GM18511 (cell line): ENCODE data around the gene ANXA3.
A peak's percentile ranks its signal among the peaks of the same experiment; 100 is the strongest.
"Not testable (repeated sequence)": the region's sequence is repeated elsewhere in the genome, so short reads cannot be mapped to it uniquely, and the experiment has no call there.

Experiments
- ATAC-seq: cut with Tn5 transposase; IDR thresholded peaks from one replicate; pipeline ENCODE4 v1.9.1; 2021; ENCODE audit warnings: mild to moderate bottlenecking, moderate library complexity; ENCODE audit not compliant: unreplicated experiment

Gene ANXA3

GRCh38 chr4:78569306-78569821 is 17.8 kb downstream of the ANXA3 start:
- no peak for ATAC-seq

- ATAC-seq, result no peak
These were observed 18.5 kb downstream of the ANXA3 start for GRCh38 chr4:78570117-78570516.

DNA sequence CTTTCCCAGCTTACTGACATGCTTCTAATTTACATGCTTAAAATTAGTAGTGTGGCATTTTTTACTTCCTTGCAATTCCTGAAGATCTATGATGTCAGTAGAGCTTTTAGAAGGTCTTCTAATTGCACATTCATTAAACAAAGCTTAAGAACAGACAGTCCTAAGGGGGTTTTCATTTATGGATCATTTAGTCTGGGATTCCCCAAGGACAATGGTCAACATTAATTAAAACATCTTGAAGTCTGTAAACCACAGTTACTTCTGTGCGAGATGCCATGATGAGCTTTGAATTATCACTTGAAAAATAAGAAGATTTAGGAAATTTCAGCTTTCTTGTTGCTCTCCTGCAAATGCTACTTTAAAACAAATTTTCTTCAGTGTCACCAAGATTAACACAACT is 20.2 kb downstream of the ANXA3 start:
- no peak for ATAC-seq

DNA sequence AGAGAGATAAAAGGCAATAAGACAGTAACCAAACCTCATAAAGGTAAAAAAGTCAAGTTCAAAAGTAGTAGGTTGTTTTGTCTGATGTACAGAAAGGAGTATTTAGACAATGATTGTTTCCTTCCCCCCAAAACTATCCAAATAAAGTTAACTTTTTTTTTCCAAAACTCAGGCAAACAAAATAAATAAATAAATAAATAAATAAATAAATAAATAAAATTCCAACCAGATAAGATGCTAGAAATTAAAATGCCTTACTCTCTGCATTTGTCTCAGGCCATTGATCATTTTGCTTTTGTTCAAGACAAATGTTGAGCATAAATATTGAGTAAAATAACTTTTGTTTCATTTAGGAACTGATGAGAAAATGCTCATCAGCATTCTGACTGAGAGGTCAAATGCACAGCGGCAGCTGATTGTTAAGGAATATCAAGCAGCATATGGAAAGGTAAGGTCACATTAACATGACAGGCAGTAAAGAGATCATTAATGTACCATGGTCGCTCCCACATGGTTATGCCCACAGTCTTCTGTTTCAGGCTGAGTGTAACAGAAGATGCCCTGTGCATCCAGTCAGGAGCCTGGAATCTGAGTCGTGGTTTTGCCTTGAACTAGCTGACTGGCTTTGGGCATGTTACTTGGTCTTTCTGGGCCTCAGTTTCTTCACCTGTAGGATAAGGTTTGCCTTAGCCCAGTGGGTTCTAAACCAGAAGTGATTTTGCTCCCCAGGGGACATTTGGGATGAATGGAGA is 27.3 kb downstream of the ANXA3 start:
- no peak for ATAC-seq

GRCh38 chr4:78581618-78582017 is 30.0 kb downstream of the ANXA3 start:
- no peak for ATAC-seq

DNA sequence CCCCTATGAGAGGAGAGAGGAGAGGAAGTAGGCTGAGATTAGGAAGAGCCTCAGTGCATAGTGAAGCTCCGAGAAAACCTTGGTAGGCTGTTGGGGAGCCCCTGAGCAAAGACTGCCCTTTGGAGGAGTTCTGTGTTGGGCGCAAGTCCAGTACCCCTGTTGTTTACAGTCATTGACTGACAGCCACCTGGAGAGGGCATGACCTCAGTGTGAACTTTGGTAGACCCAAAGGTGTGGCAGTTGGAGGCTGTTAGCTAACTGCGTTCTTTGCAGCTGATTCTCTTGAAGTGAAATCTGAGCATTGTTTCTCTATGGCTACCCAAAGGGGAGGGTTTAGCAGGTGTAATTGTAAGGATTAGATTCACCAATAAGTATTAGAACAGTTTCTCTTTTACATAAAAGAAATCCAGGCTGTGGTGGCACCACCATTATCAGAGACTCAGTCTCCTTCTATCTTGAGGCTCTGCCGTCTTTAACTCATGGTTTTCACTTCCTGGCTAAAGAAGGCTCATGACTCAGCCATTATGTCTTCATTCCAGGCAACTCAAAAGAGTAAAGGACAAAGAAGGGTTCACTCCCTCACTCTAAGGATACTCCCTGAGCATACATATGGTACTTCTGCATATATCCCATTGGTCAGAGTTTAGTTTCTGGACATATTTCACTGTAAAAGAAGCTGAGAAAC is 33.4 kb downstream of the ANXA3 start:
- no peak for ATAC-seq

DNA sequence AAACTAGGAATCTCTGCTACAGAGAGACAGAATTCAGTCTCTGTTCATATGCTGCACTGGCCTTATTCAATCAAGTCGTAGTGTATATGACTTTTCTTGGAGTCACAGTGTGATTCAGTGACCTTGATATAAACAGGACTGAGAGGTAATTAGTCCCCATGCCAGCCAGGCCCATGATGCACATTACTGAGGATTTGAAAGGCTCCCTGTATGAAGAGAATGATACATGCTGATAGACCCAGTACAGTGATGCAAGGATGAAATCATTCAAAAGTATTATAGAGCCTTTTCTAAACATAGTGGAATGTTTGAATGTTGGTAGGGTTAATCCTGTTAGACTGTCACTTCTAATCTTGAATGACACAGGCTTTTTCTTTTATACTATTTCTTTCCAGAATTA is 34.1 kb downstream of the ANXA3 start:
- no peak for ATAC-seq

DNA sequence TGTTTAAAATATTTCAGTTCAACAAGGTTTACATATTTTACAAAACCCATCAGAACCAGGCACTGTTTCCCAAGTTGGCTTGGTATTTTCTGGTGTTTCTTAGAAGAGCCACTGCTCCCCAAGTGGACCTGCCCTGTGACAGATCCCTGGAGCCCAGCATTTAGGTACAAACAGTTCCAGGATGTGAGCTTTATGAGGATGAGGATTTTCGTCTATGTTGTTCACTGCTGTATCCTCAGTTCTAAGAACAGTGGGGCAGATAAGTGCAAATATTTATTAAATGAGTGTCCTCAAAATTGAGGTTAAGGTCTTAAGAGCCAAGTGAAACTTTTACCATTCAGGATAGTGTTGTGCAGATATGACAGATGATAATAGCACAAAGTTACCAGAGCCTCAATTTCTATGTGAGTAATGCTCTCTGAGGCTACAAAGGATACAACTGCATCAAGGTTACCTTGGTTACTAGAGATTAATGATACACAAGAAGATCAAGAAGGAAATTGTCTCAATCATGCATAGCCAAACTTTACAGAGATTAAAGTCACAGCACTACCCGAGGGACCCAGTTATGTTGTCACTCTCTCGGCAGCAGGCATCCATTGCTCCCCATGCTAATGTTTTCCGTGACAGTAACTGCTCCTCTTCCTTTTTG is 37.5 kb downstream of the ANXA3 start:
- ATAC-seq, result no peak

GRCh38 chr4:78591404-78591803 is 39.8 kb downstream of the ANXA3 start:
- ATAC-seq, result no peak

DNA sequence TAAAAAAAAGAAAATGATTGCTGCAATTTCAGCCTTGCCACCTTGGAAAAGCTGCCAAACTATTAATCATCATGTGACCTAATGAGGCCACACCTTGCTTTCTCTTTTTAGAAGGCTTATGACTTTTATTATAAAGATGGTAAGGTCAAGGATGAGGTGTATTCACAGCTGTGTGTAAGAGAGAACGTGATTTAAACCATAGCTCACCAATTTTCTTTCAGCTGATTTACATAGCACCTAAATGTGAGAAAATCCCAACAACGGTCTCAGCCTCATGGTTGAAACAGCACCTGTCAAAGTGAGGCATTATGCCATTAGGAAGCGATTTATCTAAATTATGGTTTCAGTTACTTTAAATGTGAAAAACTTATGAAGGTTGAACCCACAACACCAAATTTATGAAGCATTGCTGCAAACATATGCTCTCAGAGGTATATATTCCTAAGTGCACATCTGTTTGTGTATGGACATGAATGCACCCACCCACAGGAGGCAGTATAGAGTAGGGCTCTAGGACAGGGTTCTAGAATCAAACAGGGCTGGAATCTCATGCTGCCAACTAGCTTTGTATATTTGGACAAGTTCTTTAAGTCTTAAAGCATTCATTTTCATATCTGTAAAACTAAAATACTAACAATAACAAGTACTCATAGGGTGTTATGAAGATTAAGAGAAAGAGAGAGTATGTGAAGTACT is 40.7 kb downstream of the ANXA3 start:
- ATAC-seq, result no peak

GRCh38 chr4:78596111-78596742 is 44.7 kb downstream of the ANXA3 start:
- no peak for ATAC-seq

GRCh38 chr4:78598431-78598830 is 46.9 kb downstream of the ANXA3 start:
- ATAC-seq, result not testable (repeated sequence)

DNA sequence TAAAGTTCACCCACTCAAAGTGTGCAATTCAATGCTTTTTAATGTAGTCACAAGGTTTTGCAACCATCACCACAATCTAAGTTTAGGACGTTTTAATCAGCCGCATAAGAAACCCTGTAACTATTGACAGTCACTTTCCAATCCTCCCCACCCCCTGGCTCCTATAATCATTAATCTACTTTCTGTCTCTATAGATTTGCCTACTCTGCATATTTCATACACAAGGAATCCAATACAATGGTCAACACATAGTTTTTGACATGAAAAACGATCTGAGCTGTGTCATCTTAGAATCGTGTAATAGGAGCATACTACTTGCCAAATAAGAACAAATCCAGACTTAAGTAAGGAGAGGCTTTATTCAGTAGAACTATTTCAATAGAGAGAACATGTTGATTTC is 47.6 kb downstream of the ANXA3 start:
- ATAC-seq, result no peak

GRCh38 chr4:78599931-78600375 is 48.4 kb downstream of the ANXA3 start:
- no peak for ATAC-seq

GRCh38 chr4:78601013-78601412 is 49.4 kb downstream of the ANXA3 start:
- peak; percentile 87 for ATAC-seq

DNA sequence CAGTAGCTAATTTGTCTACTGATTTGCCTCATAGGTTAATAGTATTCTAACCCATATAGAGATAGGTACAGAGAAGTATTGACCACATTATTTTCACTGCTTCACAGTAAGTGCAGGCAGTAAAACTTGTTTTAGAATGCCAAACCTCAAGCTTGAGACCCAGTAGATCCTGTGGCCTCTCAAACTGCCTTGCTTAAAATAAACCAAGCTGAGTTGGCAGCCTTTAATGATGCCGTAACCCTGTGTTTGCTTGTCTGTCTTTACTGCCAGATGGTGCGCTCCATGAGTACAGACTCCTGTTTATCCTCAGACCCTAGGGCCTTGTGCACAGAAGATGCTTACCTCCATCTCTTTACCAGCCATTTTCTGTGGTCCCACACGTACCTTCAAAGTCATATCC is 50.8 kb downstream of the ANXA3 start:
- ATAC-seq, result no peak

DNA sequence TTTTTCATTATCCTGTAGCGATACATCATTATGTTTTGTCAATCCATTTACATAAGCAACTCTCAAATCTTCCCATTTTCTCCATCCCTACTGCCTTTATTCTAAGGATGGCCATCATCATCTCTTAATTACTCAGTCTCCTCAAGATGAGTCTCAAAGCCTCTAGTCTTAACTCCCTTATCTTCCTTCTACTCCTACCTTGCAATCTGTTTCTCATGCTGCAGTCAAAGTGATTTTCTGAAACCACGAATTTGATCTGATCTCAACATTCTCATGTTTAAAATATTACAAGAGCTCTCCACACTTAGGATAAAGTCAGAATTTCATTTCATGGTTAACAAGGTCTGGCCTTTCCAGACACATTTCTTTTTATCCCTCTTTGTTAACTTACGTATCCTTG is 51.8 kb downstream of the ANXA3 start:
- ATAC-seq, result no peak

DNA sequence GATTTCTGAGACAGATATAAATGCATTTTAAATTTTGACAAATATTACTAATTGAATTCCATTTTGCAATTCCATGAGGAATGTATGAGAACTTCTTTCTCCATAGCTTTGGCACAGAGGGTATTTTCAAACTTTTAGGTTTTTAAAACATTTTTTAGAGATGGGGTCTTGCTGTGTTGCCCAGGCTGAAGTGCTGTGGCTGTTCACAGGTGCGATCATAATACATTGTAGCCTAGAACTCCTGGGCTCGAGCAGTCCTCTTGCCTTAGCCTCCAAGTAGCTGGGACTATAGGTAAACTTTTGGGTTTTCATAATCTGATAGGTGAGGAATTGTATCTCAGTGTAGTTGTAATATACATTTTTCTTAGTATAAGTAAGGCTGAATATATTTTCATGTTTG is 53.4 kb downstream of the ANXA3 start:
- ATAC-seq, result no peak

GRCh38 chr4:78606035-78606434 is 54.5 kb downstream of the ANXA3 start:
- no peak for ATAC-seq

- ATAC-seq, result no peak
These were observed 55.0 kb downstream of the ANXA3 start for GRCh38 chr4:78606530-78607095.
